Activated naive CD4-positive, alpha-beta T cell treated with anti-CD3 and anti-CD28 coated beads for 36 hours (primary cell): Measurements from ENCODE around the gene FLNA. TPM values are rescaled to one million over a fixed set of nuclear protein-coding genes. Genes with fewer than 3 reads are reported as not detected.
A peak's percentile ranks its signal among the peaks of the same experiment; 100 is the strongest.
"Not testable (repeated sequence)": the region's sequence is repeated elsewhere in the genome, so short reads cannot be mapped to it uniquely, and the experiment has no call there.

ENCODE experiments used
- CTCF ChIA-PET: fragments of 350-600 bp; sonication (Branson Sonifier 250); formaldehyde crosslinking; loops from one replicate; lab custom pipeline; 2021; ENCODE audit warnings: antibody characterized with exemption; lab: Charles Lee
- DNase-seq: peaks from one replicate; pipeline ENCODE4 v3.0.0-alpha.2; 2020
- H3K27ac Mint-ChIP-seq: one replicate; pipeline ENCODE4 v1.8.0; 2021; ENCODE audit warnings: mild to moderate bottlenecking, mixed read lengths
- H3K27me3 Mint-ChIP-seq: one replicate; pipeline ENCODE4 v1.8.0; 2021; ENCODE audit warnings: low read depth, mixed read lengths
- H3K36me3 Mint-ChIP-seq: one replicate; pipeline ENCODE4 v1.8.0; 2021; ENCODE audit warnings: low read depth, mixed read lengths
- H3K4me1 Mint-ChIP-seq: one replicate; pipeline ENCODE4 v1.8.0; 2021; ENCODE audit warnings: low read depth, mixed read lengths
- H3K4me3 Mint-ChIP-seq: one replicate; pipeline ENCODE4 v1.8.0; 2021; ENCODE audit warnings: mild to moderate bottlenecking, moderate library complexity, mixed read lengths
- H3K9me3 Mint-ChIP-seq: one replicate; pipeline ENCODE4 v1.8.0; 2021; ENCODE audit warnings: mixed read lengths
- intact Hi-C: fragments of 100-400 bp; cut with micrococcal nuclease; formaldehyde crosslinking; loops from one replicate; pipeline ENCODE4 v1.15.1; 2023
- total RNA-seq, 2 experiments: library from RNA; stranded (reverse); gene quantifications; one replicate each; pipeline ENCODE4 v1.2.3, GENCODE V29; 2021

FLNA gene
- total RNA-seq, 2 experiments from 2014 or later = 398 to 404 TPM

DNA sequence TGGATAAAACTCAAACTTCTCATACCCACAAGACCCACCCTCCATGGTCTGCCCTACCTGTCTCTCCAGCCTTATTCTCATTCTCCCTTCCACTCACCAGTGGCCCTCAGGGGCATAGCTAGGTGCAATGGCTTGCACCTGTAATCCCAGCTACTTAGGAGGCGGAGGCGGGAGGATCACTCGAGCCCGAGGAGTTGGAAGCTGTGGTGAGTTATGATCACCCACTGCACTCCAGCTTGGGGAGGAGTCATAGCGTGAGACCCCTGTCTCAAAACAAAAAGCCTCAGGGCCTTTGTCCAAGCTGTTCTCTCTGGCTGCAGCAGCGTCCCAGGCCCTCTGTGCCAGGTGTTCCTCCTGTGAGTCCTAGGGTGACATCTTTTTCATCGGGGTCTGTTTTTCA, 62.3 kb downstream of the FLNA start:
- Mint-ChIP-seq H3K36me3 (no peaks in the 10 kb centered on the region), H3K4me1 (peaks cover 49% of the 10 kb centered on the region), H3K27ac (no peak overlapping the region), H3K27me3 (no peaks in the 10 kb centered on the region), H3K4me3 (no peak overlapping the region), H3K9me3 (no peaks in the 10 kb centered on the region)
- CTCF ChIA-PET = no interaction called here
- intact Hi-C loops = no loop called here
- no peak for DNase-seq

DNA sequence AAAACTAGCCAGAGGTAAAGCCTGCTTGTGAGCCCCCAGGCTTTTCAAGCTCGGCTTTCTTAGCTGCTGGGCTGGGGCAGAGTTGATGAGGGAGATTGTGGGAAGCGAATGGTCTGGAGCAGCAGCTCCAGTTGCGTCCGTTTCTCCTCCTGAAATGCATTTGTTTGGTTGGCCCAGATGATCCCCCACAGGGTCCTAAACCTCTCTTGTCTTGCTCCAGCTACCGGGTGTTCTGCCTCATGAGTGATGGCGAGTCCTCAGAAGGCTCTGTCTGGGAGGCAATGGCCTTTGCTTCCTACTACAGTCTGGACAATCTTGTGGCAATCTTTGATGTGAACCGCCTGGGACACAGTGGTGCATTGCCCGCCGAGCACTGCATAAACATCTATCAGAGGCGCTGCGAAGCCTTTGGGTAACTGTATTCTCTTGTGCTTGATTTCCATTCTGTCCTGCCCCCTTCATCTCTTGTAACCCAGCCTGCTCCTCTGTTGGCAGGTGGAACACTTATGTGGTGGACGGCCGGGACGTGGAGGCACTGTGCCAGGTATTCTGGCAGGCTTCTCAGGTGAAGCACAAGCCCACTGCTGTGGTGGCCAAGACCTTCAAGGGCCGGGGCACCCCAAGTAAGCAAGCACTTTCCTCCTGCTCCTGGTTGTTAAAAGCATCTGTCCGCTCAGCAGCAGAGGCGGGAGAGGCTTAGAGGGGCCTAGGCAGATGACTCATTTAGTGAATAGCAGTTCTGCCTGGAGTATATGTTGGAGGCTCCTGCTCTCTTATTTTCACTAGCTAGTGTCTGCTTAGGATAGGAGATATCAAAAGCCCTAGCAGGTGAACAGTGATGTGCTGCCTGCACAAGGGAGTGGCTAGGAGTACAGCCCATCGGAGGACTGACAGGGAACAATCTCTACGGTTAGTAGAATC, 63.6 kb downstream of the FLNA start:
- no peak for DNase-seq
- H3K4me3 Mint-ChIP-seq = no peak overlapping the region
- H3K36me3 Mint-ChIP-seq = no peaks in the 10 kb centered on the region
- no peaks in the 10 kb centered on the region for H3K9me3 Mint-ChIP-seq
- no peaks in the 10 kb centered on the region for H3K27me3 Mint-ChIP-seq
- H3K27ac Mint-ChIP-seq = no peak overlapping the region
- H3K4me1 Mint-ChIP-seq = peaks cover 48% of the 10 kb centered on the region
- intact Hi-C loops = no loop called here
- CTCF ChIA-PET = interaction anchor here (1.0 kb wide), 1 partner anchor 188 kb away, joined by 3 read pairs; no protein-coding TSS in a partner anchor

DNA sequence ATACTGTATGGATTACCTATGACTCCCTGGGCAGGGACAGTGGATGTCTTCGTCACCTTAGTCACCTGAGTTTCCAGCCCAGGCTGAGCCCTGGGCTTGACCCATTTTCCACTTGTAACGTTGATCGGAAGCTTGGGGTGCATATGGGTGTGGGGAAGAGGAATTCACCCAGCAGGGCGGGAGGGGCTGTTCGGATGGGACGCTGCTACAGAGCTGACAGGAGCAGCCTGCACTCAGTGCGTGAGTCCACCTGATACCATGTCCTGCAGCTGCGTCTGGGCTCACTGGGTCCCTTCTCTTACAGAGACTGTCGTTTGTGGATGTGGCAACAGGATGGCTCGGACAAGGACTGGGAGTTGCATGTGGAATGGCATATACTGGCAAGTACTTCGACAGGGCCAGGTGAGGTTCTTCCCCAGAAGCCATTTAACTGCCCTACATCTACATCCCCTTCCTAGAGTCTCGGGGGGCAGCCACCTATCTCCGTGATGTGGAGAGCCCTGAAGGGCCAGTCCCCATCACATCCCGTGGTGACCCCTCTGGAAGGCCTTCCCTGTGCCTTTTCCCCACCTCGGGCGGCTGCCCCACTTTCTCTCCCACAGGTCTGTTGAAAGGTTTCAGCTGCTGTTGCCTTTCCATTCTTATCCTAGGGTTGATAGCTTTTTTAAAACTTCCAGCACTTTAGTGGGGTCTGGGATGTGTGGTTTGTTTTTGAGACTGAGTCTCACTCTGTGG, 65.2 kb downstream of the FLNA start:
- H3K4me3 Mint-ChIP-seq = no peak overlapping the region
- CTCF ChIA-PET = interaction anchor here (0.6 to 2.0 kb wide), 7 partner anchors 7 to 218 kb away, joined by 3 to 8 read pairs (median 5); no protein-coding TSS in a partner anchor
- no peaks in the 10 kb centered on the region for H3K36me3 Mint-ChIP-seq
- no peak overlapping the region for H3K27ac Mint-ChIP-seq
- H3K27me3 Mint-ChIP-seq = no peaks in the 10 kb centered on the region
- no peaks in the 10 kb centered on the region for H3K9me3 Mint-ChIP-seq
- no peak for DNase-seq
- intact Hi-C loops = no loop called here
- H3K4me1 Mint-ChIP-seq = peaks cover 38% of the 10 kb centered on the region

DNA sequence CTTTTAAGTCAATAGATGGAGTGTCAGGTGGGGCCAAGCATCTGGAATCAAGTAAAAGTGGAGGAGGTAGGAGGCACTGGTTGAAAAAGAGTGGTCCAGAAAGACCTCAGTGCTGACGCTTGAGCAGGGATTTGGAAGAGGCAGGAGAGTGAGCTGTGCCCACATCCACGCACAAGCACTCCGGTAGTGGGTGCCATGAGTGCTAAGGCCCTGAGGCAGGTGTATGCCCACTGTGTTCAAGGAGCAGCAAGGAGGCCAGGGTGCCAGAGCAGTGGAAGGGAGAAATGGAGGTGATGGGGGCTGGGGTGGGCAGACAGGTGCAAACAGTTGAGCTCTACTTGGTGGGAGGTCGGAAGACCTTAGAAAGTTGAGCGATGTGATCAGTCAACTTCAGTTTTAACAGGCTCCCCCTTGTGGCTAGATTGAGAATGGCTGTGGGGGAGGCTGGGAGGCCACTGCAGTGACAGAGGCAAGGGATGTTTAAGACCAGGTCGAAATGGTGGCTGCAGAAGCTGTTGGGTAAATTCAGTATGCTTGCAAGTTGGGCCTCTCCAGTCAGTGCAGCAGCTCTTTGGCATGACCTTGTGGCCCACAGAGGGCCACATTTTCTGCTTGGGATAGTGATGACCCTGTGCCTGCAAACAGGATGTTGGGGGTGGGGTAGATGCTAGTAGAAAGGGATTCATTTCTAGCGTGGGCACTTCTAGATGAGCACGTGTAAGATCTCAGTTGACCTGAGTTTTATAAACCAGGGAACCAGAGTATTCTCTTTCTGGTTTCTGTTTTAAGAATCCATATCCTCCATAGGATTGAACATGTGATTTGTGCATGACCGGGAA, 66.1 kb downstream of the FLNA start:
- Mint-ChIP-seq H3K27ac (no peak overlapping the region), H3K4me1 (peaks cover 30% of the 10 kb centered on the region), H3K9me3 (no peaks in the 10 kb centered on the region), H3K36me3 (no peaks in the 10 kb centered on the region), H3K27me3 (no peaks in the 10 kb centered on the region), H3K4me3 (no peak overlapping the region)
- intact Hi-C loops = no loop called here
- peak; percentile 88 for DNase-seq
- CTCF ChIA-PET = interaction anchor here (0.6 to 2.0 kb wide), 11 partner anchors 8 to 219 kb away, joined by 3 to 8 read pairs (median 4); no protein-coding TSS in a partner anchor

DNA sequence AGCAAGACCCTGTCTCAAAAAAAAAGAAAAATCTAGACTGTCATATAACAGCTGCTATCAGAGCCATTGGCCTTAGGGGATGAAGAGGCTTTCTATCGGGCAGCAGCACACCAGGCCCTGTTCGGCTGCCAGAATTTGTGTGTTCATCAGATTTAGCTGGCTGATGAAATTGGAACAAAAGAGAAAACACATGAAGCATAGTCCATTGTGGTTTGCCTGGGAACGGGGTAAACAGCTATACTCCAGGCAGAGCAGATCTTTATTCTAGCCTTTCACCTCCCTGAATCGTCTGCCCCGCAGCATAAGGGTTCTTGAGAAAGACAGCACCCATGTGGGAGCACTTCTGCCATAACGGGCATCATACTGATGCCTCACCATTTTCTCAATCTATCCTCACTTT, 67.2 kb downstream of the FLNA start:
- DNase-seq = no peak
- Mint-ChIP-seq H3K27me3 (no peaks in the 10 kb centered on the region), H3K4me3 (no peak overlapping the region), H3K4me1 (peaks cover 23% of the 10 kb centered on the region), H3K27ac (no peak overlapping the region), H3K36me3 (no peaks in the 10 kb centered on the region), H3K9me3 (no peaks in the 10 kb centered on the region)
- intact Hi-C loops = no loop called here
- CTCF ChIA-PET = interaction anchor here (1.5 to 2.0 kb wide), 3 partner anchors 9 to 220 kb away, joined by 5 to 8 read pairs (median 6); no protein-coding TSS in a partner anchor

DNA sequence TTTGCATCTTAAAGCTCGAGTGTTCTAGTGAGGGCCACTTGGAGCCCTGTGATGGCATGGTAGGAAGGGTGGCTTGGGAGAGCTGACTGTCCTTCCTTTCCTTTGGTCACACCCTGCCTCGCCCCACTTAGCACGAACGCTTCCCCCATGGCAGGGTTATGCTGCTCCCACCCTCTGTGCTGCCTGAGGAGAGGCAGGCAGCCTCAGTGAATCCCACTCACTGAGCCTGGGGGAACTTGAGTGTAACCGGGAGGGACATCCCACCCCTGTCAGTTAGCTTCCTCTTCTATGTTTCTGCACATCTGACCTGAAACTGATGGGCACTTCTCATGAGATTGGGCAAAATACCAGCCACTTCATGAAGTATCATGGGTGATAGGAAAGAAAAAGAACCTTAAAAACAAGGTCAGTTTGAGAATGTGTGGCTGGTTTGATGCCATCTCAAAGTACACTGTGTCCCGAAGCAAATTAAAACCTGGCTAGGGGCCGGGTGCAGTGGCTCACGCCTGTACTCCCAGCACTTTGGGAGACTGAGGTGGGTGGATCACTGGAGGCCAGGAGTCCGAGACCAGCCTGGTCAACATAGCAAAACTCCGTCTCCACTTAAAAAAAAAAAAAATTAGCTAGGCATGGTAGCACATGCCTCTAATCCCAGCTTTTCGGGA, 68.8 kb downstream of the FLNA start:
- Mint-ChIP-seq H3K36me3 (no peaks in the 10 kb centered on the region), H3K4me3 (no peak overlapping the region), H3K27me3 (no peaks in the 10 kb centered on the region), H3K9me3 (no peaks in the 10 kb centered on the region), H3K4me1 (peaks cover 14% of the 10 kb centered on the region), H3K27ac (no peak overlapping the region)
- DNase-seq = no peak
- CTCF ChIA-PET = no interaction called here
- intact Hi-C loops = no loop called here

DNA sequence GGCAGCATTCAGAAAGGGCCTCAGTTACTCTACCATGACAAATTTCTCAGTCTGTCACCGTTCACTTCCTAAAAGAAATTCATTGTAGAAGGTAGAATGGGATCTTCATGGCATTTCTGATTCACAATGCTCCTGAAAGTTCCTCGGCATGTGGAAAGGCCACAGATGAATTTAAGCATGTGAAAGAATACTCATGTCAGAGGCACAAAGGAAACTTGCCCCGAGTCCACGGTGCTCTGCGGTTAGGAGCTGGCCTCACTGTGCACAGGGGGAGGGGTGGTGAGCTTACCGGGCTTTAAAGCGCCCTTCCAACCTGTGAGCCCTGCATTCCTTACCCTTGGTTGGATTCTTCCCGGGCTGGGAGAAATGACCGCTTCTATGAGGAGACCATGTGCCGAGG, 69.6 kb downstream of the FLNA start:
- no peaks in the 10 kb centered on the region for H3K27me3 Mint-ChIP-seq
- CTCF ChIA-PET = no interaction called here
- intact Hi-C loops = no loop called here
- no peaks in the 10 kb centered on the region for H3K9me3 Mint-ChIP-seq
- H3K4me3 Mint-ChIP-seq = no peak overlapping the region
- no peak overlapping the region for H3K27ac Mint-ChIP-seq
- H3K4me1 Mint-ChIP-seq = peaks cover 14% of the 10 kb centered on the region
- no peak for DNase-seq
- H3K36me3 Mint-ChIP-seq = no peaks in the 10 kb centered on the region

DNA sequence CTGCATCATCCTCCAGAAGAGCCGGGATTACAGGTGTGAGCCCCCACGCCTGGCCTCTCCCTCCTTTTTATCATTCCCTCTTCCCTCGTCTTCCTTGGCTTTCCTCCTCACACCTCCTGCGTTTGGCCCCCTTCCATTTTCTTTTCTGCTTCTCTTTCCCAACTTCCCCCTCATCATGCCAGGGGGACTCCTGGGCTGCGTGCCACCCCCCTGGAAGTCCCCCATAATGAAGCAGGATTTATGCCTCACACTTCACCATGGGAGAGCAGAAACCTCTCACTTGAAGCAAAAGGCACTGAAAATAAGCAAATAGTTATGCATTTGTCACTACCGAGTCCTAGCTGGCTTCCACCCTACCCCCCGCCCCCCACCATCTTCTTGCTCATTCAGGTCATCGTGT, 71.0 kb downstream of the FLNA start:
- Mint-ChIP-seq H3K27me3 (no peaks in the 10 kb centered on the region), H3K27ac (no peak overlapping the region), H3K36me3 (no peaks in the 10 kb centered on the region), H3K9me3 (no peaks in the 10 kb centered on the region), H3K4me1 (peaks cover 9% of the 10 kb centered on the region), H3K4me3 (no peak overlapping the region)
- CTCF ChIA-PET = no interaction called here
- intact Hi-C loops = no loop called here
- DNase-seq = no peak

DNA sequence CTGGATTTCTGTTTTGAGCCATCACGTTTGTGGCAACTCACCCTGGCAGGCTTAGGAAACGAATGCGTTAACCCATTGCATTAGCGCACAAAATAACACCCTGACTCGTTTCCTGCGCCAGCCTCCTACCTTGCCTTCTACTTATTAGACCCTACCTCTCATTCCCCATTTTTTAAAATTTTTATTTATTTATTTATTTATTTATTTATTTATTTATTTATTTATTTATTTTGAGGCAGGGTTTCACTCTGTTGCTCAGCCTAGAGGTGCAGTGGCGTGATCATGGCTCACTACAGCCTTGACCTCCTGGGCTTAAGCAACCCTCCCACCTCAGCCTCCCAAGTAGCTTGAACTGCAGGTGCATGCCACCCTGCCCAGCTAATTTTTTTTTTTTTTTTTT, 71.4 kb downstream of the FLNA start:
- CTCF ChIA-PET, H3K36me3 Mint-ChIP-seq, H3K4me1 Mint-ChIP-seq, DNase-seq, H3K27me3 Mint-ChIP-seq, H3K4me3 Mint-ChIP-seq, intact Hi-C loops, H3K9me3 Mint-ChIP-seq, H3K27ac Mint-ChIP-seq: not testable (repeated sequence)

DNA sequence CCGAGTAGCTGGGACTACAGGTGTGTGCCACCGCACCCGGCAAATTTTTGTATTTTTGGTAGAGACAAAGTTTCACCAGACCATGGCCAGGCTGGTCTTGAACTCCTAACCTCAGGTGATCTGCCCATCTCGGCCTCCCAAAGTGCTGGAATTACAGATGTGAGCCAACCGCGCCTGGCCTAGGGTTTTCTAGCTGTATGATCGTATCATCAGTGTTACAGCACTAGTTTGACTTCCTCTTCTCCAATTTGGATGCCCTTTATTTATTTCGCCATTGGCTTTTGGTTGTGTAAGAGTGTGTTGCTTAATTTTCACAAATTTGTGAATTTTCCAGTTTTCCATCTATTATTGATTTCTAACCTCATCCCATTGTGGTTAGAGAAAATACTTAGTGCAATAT, 73.6 kb downstream of the FLNA start:
- Mint-ChIP-seq H3K9me3 (no peaks in the 10 kb centered on the region), H3K27ac (no peak overlapping the region), H3K4me3 (no peak overlapping the region), H3K36me3 (no peaks in the 10 kb centered on the region), H3K27me3 (no peaks in the 10 kb centered on the region), H3K4me1 (no peaks in the 10 kb centered on the region)
- intact Hi-C loops = no loop called here
- DNase-seq = no peak
- CTCF ChIA-PET = no interaction called here
